ENCODE results near the gene NINL.
A peak's percentile ranks its signal among the peaks of the same experiment; 100 is the strongest.
"Not testable (repeated sequence)": the region's sequence is repeated elsewhere in the genome, so short reads cannot be mapped to it uniquely, and the experiment has no call there.

The NINL gene

DNA sequence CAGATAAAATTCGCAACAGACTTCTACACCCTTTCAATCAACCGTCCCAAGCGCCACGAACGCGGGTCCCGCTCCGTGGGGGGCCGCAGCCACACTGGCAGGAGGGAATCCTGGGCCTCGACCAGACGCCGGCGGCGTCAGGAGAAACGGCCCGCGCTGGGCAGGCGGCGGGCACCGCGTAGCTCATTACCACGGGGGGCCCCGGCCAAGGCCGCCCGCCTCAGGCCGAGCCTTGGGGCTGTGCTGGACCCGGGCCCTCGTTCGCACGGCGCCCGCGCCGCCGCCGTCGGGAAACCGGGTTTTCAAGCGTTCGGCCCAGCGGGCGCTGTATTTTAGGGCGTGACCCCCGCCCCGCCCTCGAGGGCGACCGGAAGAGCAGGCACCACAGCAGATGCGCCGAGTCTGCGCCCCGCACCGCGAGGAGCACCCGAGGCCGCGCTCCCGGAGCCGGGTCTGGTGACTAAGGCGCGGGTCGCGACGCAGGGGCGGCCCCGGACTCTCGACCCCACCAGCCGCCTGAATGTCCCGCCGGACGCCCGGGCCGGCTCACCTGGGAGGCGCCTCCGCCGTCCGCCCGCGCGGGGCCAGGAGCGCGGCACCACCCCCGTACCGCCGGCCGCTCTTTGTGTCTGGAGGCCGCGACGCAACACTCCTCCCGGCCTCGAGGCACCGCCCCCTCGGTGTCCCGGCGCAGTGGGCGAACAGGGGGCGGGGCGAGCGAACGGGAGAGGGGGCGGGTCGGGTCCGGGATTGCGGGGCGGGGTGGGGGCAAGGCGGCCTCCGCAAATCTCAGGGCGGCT is at the start of gene NINL:
NINL (minus strand) TSS at position 627 of the 800 bp plus-strand sequence. CDS start 58,944 bp downstream, outside the sequence.
- DNase-seq = peak in 1 of 2 experiments; percentile 32

DNA sequence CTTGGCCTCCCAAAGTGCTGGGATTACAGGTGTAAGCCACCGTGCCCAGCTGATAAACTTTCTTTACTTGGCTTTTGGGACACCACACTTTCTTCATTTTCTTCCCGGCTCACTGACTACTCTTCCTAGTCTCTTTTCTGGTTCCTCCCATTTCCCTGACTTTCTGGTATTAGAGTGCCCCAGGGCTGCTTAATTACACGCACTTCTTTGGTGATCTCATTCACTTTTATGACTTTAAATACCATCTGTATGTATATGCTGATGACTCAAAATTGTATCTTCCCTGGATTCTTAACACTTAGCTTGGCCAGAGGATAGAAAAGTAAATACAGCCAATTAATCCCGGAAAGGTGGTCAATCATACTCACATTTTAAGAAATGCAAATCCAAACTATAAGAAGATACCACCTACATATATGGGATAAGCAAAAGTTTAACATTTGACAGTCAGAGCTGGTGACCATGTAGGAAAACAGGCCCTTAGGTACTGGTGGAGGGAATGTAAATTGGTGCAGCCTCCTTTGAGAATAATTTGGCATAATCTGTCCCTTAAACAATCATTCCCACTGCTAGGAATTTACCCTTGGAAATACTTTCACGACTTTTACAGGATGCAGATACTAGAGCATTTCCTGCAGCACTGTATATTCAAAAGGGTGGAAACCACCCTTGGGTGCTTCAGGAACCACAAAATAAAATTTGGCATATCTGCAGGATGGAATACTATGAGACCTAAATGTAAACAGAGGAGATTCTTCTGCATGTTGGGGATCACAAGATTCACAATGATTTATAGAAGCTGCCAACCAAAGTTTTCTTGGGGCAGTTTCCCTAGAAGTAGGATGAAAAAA is 47.8 kb upstream of the NINL start:
- no peak for DNase-seq

DNA sequence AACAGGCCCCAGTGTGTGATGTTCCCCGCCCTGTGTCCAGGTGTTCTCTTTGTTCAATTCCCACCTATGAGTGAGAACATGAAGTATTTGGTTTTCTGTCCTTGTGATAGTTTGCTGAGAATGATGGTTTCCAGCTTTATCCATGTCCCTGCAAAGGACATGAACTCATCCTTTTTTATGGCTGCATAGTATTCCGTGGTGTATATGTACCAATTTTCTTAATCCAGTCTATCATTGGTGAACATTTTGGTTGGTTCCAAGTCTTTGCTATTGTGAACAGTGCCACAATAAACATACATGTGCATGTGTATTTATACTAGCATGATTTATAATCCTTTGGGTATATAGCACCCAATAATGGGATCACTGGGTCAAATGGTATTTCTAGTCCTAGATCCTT is 45.3 kb upstream of the NINL start:
- not testable (repeated sequence) for DNase-seq

DNA sequence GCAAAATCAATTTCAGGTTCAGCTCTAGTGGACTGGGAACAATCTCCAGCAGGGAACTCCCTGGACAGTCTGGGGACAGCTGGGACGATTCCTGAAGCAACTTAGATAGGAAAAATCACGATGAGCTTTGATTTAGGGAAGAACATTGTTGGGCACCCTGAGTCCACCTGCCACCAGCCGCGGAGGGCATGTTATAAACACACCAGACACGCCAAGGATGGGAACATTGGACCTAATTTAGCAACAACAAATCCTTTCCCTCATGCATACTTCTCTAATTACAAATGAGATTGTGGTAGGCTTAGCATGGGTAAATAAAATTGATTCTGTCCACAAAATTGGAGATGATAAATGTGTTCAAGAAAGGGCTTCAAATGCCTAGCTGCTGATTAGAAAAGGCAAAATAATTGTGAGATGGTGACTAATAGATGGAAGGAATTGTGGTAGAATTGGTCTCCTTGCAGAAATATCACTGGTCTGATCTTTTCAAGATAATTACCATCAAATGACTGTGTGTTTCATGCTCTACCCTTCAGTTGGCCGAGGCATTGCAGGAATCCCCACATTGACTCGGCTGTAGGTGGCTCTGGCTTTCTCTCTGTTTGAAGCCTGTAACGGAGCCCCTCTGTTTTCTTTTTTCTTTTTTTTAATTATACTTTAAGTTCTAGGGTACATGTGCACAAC is 44.6 kb upstream of the NINL start:
- DNase-seq = no peak

DNA sequence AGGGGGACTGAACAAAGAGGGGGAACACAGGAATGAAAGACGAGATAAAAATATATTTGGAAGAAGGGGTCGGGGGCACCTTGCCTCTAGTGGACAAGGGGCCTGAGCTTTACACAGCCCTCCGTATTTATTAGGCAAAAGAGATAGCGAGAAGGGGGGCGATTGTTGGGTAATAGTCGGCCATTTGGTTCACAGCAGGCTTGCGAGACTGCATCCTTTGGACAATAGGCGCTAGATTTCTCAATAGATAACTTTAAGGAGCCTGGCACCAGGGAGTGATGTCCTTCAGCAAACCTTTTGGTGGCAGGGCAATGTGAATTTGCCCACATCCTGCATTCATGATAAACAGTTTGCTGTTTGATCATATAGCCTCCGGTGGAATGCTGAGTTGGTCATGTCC is 41.4 kb upstream of the NINL start:
- no peak for DNase-seq

DNA sequence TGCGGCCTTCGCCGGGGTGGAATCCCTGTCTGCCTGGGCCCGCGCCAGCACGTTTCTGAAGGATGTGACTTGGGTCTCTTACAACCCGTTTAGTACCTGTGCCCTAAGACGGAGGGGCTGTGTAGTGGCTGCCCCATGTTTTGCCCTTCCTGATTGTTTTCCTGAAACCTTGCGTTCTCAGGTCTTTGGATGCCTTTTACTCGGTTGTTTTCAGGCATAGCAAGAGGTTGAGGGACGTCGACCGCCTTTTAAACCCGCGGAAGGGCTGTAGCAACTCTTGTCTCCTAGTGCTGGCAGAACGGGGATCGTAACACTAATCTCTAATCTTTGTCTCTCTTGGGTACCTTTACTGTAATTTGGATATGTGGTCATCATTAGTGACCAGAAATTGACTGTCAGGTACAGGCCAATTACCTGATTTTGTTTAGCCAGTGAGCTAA is 39.2 kb upstream of the NINL start:
- DNase-seq = peak in 1 of 2 experiments; percentile 58

DNA sequence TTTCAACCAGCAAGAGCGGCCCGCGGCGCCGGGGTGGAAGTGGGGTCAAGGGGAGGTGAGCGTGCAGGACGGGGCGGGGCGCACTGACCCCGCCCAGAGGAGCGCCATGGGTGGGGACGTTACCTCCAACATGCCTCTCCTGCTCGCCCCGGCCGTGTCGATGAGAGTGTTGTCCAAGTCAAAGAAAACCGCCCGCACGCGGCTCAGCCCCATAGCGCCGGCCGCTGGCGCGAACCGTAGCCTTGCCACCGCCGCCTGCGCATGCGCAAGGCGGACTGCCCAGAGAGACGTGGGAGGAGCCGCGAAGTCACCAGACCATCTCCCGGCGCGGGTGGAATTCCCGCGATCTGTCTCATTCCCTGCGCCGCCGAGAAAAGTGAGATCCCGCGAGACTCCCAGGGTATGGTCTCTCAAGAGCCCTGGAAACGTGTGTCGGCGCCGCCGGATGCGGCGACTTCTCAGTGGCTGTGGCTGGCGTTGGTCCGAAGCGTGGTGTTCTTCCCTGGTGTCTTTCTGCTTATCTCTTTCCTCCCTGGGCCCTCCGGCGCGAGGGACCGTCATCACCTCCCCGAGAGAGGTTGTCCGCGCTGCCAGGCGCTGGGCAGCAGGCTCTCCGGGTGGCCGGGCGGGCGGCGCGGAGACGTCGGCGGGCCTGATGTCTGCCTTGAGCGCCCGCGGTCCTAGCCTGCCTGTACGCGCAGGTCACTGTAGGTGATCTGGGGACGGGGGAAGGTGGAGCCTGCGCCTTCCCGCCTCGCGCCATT is 38.6 kb upstream of the NINL start, which contains the start of gene NANP:
NANP (minus strand) TSS at position 279 of the 764 bp plus-strand sequence; CDS start at position 213, 66 bp downstream.
- peak; percentile 97 to 99 for DNase-seq

DNA sequence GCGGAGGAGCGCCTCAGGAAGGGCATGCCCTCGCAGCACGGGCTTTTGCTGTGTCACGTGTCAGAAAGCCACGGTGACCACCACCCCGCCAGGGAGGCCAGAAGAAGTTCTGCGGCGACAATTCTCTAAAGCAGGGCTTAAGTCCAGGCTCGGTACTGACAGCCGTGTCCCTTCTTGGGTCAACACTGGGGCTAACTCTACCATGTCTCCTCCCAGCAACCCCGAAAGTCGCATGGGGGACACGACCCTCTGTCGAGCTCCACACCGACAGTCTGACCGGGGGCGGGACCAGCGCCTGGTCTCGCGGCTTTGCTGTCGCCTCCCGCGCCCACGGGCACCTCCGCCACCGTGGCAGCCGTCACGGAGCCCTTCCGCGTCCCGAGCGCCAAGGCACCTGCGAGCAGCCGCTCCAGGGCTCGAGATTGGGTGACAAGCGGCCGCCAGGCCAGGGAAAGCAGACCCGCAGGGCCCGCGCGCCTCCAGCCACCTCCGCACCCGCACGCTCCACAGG is 37.9 kb upstream of the NINL start:
- peak in 1 of 2 experiments; percentile 36 for DNase-seq

DNA sequence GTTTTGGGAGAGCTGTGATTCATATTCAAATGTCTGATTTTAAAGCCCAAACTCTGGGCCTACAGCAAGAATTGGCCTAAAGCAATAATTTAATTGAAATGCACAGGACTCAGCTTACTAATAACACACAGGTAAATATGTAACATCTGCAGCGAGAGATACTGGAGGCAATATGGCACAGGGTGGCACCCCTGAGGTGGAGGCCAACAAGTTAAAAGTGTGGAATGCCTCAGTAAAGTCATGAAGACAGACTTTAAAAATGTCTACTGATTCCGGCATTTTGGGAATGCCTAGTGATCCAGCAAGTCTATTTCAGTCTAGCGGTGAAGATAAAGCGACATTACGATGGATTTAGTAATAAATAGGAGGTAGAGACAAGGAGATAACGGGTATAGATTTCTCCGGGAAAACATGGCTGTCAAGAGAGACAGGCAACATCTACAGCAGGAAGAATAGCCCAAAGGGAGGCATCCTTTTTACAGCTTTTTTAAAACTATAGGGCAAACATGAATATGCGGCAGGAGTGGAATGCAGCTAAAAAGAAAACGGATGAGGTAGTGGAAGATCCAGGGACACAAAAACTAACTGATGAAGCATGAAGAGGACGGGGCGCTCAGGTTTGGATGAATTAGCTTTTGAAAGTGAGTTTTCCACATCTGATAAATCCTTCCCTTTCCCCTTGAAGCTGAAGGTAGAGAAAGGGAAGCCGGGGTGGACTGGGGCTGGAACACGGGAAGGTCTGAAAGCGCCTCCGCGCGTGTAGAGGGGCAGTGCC is 37.3 kb upstream of the NINL start:
- no peak for DNase-seq

DNA sequence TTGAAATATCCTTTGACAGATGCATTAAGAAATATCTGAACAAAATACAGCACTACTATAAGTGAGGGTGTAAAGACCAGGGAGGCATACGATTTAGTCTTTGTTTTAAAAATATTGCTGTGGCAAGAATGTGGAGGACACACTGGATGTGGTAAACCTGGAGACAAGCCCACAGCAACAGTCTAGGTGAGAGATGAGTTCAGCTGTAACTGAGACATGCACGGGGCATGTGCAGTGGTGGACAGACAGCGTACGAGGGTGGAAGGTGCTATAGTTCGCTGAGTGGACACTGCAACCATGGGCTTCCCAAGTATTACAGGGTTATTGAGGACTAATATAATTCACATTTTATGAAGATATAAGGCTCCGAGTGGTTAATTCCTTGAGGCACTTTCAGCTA is 36.7 kb upstream of the NINL start:
- no peak for DNase-seq

DNA sequence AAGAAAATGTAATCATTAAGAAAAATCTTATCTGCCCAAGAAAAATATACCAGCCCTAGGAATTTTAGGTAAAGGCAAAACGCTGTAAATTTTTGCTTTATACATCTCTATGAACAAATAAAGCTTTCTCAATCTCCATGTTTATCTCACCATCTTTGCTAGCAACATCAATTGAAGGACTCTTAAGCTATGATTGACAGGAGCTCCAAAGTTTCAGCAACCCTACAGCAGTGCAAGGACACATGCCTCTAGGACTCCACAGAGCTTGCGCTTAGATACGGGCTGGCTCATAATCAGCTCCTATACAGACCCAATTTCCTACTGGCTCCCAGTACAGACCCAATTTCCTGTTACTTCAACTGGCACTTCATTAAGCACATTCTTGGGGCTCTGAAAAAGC is 34.2 kb upstream of the NINL start:
- DNase-seq = no peak

DNA sequence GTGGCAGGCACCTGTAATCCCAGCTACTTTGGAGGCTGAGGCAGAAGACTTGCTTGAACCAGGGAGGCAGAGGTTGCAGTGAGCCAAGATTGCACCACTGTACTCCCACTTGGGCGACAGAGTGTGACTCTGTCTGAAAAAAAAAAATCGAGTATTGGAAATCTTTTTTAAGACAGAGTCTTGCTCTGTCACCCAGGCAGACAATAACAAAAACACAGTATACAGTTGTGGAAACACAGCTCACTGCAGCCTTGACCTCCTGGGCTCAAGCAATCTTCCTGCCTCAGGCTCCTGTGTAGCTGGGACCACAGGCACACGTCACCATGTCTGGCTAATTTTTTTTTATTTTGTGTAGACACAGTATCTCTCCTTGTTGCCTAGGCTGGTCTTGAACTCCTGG is 23.4 kb upstream of the NINL start:
- DNase-seq = no peak

DNA sequence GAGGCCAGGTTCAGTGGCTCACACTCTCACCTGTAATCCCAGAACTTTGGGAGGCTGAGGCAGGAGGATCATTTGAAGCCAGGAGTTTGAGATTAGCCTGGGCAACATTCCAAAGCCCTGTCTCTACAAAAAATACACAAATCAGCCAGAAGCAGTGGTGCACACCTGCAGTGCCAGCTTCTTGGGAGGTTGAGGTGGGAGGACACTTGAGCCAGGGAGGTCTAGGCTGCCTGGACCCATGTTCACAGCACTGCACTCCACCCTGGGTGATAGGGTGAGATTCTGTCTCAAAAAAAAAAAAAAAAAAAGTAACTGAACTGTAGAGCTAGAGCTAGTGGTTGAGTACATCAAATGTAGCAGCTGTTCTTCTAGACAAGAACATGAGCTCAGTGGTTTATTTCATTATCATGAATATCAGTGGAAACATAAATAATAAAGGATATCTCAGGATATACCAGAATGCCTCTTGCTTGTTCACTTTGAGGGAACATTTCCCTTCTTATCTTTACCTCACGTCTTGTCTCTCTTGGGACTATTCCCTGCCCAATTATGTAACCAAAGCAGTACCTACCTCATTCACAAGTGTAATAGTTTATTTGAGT is 20.9 kb upstream of the NINL start:
- DNase-seq = no peak

DNA sequence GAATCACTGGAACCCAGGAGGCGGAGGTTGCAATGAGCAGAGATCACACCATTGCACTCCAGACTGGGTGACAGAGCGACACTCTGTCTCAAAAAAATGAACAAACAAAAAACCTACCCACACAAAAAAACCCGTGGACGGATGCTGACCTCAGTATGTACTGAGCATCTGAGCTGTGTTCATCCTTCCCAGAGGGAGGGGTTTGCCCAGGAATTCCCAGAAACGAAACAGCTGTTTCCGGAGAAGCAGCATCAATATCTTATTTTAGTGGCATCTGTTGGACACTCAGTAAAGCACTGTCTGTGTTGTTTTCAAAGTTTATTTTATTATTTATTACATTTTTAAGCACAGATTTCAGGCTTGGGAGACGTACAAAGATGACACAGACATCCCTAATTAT is 19.8 kb upstream of the NINL start:
- no peak for DNase-seq

DNA sequence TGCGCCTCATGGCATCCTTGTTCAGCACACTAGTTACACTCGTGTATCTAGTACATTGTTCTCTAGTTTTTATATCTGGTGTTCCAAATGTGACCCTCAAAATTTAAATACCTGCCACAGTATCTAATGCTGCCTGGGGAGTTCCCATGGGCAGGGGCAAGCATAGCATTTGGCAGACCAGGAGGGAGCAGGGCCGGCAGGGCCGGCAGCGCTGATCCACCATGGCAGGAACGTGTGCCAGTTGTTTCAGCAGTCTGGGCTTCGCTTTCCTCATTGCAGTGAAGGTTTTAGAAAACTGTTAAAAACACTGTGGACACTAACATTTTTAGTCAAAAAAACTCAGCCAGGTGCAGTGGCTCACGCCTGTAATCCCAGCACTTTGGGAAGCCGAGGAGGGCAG is 19.3 kb upstream of the NINL start:
- no peak for DNase-seq

DNA sequence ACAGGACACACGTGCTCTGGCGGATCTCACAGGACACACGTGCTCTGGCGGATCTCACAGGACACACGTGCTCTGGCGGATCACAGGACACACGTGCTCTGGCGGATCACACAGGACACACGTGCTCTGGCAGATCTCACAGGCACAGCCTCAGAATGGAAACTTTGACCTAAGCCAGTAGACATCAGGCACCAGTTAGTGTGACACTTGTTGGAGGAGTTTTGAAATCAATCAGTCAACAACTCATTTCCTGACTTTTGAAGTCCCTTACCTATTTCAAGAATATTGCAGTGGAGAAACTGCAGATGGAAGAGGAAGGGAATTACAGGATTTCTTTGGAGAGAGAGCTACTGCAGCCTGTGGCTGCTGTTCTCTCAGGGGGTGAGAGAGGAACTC is 17.6 kb upstream of the NINL start:
- DNase-seq = not testable (repeated sequence)

DNA sequence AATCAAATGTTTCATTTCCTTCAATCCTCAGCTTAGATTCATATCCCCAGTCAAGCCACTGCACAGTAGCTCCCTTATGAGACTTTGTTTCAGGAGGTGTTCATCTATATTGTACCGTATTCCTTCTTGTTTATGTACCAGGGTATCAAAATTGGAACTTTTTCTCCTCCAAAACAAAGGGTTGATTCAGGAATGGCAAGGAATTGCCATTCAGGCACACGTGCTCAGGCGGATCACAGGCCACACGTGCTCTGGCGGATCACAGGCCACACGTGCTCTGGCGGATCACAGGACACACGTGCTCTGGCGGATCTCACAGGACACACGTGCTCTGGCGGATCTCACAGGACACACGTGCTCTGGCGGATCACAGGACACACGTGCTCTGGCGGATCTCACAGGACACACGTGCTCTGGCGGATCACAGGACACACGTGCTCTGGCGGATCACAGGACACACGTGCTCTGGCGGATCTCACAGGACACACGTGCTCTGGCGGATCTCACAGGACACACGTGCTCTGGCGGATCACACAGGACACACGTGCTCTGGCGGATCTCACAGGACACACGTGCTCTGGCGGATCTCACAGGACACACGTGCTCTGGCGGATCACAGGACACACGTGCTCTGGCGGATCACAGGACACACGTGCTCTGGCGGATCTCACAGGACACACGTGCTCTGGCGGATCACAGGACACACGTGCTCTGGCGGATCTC is 17.0 kb upstream of the NINL start:
- not testable (repeated sequence) for DNase-seq

DNA sequence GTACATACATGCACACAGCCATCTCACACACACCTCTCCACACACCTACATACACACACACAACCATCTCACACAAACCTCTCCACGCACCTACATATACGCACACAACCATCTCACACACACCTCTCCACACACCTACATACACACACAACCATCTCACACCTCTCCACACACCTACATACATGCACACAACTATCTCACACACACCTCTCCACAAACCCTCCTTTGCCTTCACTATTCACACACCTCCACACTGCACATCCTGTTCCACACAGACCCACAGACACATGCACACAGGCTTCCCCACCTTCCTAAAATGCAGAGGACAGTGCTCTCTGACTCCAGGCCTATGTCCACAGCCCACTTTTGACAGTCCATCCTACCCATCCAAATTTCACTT is 16.3 kb upstream of the NINL start:
- no peak for DNase-seq

DNA sequence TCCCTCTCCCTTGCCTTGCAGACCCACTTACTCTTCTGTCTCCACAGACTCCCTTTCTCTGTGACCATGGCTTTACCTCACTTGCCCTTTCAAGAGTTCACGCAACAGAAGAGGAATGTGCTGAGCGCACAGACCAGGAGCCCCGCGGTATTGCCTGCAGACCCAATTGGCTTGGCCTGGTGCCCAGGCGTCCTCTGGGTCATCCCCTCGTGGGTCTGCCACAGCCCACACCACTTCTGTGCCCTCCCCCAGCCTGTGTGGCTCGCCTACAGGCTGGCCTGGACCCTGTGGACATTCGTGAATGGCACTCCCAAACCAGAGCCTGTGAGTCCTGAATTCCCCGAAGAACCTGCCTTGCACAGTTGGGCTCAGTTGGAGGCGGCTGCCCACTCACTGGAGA is 15.3 kb upstream of the NINL start:
- no peak for DNase-seq

DNA sequence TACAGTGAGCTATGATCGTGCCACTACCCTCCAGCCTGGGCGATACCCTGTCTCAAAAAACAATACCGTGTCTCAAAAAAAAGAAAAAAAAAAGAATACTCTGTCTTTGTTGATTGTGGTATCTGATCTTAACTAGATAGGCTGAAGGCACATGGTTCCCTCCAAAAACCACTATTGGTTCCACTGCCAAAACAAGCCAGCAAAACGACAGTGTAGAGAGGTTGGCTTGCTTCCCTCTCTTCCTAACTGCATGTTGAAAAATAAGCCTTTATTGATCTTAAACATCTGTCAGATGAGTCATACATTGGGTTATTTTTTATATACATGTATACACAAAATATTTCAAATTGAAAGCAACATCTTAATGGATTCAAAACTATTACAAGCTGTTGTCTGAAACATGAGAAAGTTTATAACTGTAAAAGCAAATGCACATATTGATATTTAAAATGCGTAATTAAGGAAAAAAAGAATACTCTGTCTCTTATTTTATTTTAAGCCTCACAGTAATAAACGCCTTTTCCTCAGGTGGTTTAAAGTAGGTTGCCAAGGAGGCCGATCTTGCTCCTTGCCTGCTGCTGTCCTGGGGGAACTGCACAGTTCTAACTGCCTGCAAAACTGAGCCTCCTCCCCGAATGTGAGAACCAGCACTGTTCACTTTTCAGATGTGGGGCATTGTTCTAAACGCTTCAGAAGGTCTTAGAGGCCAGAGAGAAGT is 7.0 kb upstream of the NINL start:
- peak in 1 of 2 experiments; percentile 53 for DNase-seq

Measured in NCI-H446 (cell line).